HEK293 (cell line): ENCODE results near the gene IFRD2.
A peak's percentile ranks its signal among the peaks of the same experiment; 100 is the strongest.

Experiments used
- FEZF1 ChIP-seq: fragments of 450-650 bp; formaldehyde crosslinking; IDR thresholded peaks from 2 replicates; pipeline ENCODE4 v1.5.1; 2016; ENCODE audit warnings: missing biosample characterization, missing genetic modification characterization
- KLF1 ChIP-seq: fragments of 450-650 bp; formaldehyde crosslinking; IDR thresholded peaks from 2 replicates; pipeline ENCODE4 v1.5.1; 2016; ENCODE audit warnings: missing biosample characterization, missing genetic modification characterization
- MZF1 ChIP-seq: fragments of 450-650 bp; formaldehyde crosslinking; IDR thresholded peaks from 2 replicates; pipeline ENCODE4 v1.5.1; 2017; ENCODE audit warnings: missing biosample characterization, missing genetic modification characterization, borderline replicate concordance
- SCRT1 ChIP-seq: fragments of 450-650 bp; formaldehyde crosslinking; IDR thresholded peaks from 2 replicates; pipeline ENCODE4 v1.5.1; 2016; ENCODE audit warnings: missing biosample characterization, missing genetic modification characterization, borderline replicate concordance
- SCRT2 ChIP-seq: fragments of 450-650 bp; formaldehyde crosslinking; IDR thresholded peaks from 2 replicates; pipeline ENCODE4 v1.5.1; 2016; ENCODE audit warnings: missing biosample characterization, missing genetic modification characterization
- SP2 ChIP-seq: fragments of 450-650 bp; formaldehyde crosslinking; IDR thresholded peaks from 2 replicates; pipeline ENCODE4 v1.5.1; 2016; ENCODE audit warnings: missing biosample characterization, missing genetic modification characterization
- YY2 ChIP-seq: fragments of 450-650 bp; formaldehyde crosslinking; IDR thresholded peaks from 2 replicates; pipeline ENCODE4 v1.5.1; 2016; ENCODE audit warnings: missing biosample characterization, missing genetic modification characterization
- ZBTB20 ChIP-seq: fragments of 450-650 bp; formaldehyde crosslinking; IDR thresholded peaks from 2 replicates; pipeline ENCODE4 v1.5.1; 2016; ENCODE audit warnings: missing biosample characterization, missing genetic modification characterization
- ZBTB7A ChIP-seq: fragments of 450-650 bp; formaldehyde crosslinking; IDR thresholded peaks from 2 replicates; pipeline ENCODE4 v1.5.1; 2016; ENCODE audit warnings: low read depth, missing biosample characterization, missing genetic modification characterization
- ZBTB8A ChIP-seq: fragments of 450-650 bp; formaldehyde crosslinking; IDR thresholded peaks from 2 replicates; pipeline ENCODE4 v1.5.1; 2016; ENCODE audit warnings: missing biosample characterization, missing genetic modification characterization
- ZFHX2 ChIP-seq: fragments of 450-650 bp; formaldehyde crosslinking; conservative IDR thresholded peaks from 2 replicates; pipeline ENCODE4 v1.5.1; 2016; ENCODE audit warnings: missing biosample characterization, missing genetic modification characterization
- ZIC2 ChIP-seq: fragments of 450-650 bp; formaldehyde crosslinking; IDR thresholded peaks from 2 replicates; pipeline ENCODE4 v1.5.1; 2016; ENCODE audit warnings: missing biosample characterization, missing genetic modification characterization
- ZNF169 ChIP-seq: fragments of 450-650 bp; formaldehyde crosslinking; IDR thresholded peaks from 2 replicates; pipeline ENCODE4 v1.5.1; 2016; ENCODE audit warnings: missing biosample characterization, missing genetic modification characterization
- ZSCAN23 ChIP-seq: fragments of 450-650 bp; formaldehyde crosslinking; IDR thresholded peaks from 2 replicates; pipeline ENCODE4 v1.5.1; 2016; ENCODE audit warnings: missing biosample characterization, missing genetic modification characterization
- TF ChIP-seq, protein P1 (sequence below): fragments of 450-650 bp; formaldehyde crosslinking; conservative IDR thresholded peaks from 2 replicates; pipeline ENCODE4 v1.5.1; 2016; ENCODE audit warnings: low read depth, missing biosample characterization, missing genetic modification characterization

The IFRD2 gene

DNA sequence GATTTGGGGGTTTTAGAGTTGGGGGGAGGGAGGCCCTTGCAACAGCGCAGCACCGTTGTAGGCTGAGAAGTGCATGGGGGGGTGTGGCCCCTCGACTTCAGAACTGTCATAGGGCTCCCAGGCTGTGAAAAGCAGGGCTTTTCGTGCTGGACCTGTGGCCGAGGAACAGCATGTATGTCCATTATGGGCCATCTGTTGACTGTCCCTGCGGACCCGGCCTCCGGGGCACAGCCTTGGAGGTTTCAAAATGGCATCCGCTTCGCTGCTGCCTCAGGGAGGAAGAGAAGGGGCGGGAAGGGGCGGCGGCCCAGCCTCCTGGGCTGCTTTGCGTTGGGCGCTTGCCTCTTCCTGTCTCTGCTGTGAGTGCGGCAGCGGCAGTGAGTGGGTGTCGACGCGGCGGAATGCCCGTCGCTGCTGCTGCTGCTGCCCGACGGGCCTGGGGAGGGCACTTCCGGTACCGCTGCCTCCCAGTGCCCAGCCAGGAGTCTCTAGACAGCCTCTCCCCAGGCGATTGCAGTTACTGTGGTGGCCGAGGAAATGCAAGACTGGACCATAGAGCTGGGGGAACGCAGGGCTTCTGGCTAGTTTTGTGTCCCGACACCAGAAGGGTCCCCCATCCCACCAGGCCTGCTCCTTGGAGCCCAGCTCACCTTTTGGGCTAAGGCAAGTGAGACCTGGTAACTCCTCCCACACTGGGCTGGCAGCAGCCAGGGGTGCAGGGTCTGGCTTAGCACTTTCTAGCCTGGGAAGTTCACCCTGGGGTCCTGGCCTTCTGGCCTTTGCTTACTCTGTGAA lies 54.3 kb downstream of the IFRD2 start (continued):
- TF ChIP-seq, protein P1, sequence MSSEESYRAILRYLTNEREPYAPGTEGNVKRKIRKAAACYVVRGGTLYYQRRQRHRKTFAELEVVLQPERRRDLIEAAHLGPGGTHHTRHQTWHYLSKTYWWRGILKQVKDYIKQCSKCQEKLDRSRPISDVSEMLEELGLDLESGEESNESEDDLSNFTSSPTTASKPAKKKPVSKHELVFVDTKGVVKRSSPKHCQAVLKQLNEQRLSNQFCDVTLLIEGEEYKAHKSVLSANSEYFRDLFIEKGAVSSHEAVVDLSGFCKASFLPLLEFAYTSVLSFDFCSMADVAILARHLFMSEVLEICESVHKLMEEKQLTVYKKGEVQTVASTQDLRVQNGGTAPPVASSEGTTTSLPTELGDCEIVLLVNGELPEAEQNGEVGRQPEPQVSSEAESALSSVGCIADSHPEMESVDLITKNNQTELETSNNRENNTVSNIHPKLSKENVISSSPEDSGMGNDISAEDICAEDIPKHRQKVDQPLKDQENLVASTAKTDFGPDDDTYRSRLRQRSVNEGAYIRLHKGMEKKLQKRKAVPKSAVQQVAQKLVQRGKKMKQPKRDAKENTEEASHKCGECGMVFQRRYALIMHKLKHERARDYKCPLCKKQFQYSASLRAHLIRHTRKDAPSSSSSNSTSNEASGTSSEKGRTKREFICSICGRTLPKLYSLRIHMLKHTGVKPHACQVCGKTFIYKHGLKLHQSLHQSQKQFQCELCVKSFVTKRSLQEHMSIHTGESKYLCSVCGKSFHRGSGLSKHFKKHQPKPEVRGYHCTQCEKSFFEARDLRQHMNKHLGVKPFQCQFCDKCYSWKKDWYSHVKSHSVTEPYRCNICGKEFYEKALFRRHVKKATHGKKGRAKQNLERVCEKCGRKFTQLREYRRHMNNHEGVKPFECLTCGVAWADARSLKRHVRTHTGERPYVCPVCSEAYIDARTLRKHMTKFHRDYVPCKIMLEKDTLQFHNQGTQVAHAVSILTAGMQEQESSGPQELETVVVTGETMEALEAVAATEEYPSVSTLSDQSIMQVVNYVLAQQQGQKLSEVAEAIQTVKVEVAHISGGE: peak; percentile 76
- no peak for TF ChIP-seq ZNF169
- no peak for TF ChIP-seq MZF1
- TF ChIP-seq KLF1: peak; percentile 42; the same call in 1 of the 2 replicates
- TF ChIP-seq SP2 (tag by site-specific recombination): peak; percentile 89
- TF ChIP-seq ZBTB7A: no peak
- TF ChIP-seq ZIC2 (tag by site-specific recombination): peak; percentile 9; the same call in 1 of the 2 replicates
- TF ChIP-seq FEZF1 (tag by site-specific recombination): peak; percentile 24; the same call in 1 of the 2 replicates
- peak; percentile 58 for TF ChIP-seq SCRT1 (tag by site-specific recombination)
- peak; percentile 73; the same call in 1 of the 2 replicates for TF ChIP-seq ZBTB20 (tag by site-specific recombination)
- 0 out of 2 replicates have a peak, but pooled peaks have one; percentile 36 for TF ChIP-seq YY2
- peak; percentile 45; the same call in 1 of the 2 replicates for TF ChIP-seq ZFHX2
- peak; percentile 89 for TF ChIP-seq SCRT2 (tag by site-specific recombination)
- peak; percentile 81 for TF ChIP-seq ZBTB8A (tag by site-specific recombination)
- no peak for TF ChIP-seq ZSCAN23 (tag by site-specific recombination)
